Brain microvascular endothelial cell (primary cell): ENCODE measurements around the gene SPG11.
"Not testable (repeated sequence)": the region's sequence is repeated elsewhere in the genome, so short reads cannot be mapped to it uniquely, and the experiment has no call there.

Experiments
- DNase-seq: peaks from one replicate; pipeline ENCODE4 v3.0.0-alpha.2; 2020
- H3K27ac ChIP-seq: fragments of 250-450 bp; sonication (Bioruptor Pico); 2 replicates; pipeline ENCODE4 v1.5.1; 2020; ENCODE audit warnings: mild to moderate bottlenecking, moderate library complexity
- H3K27me3 ChIP-seq: fragments of 250-450 bp; sonication (Bioruptor Pico); replicated peaks from 2 replicates; pipeline ENCODE4 v1.5.1; 2020; ENCODE audit warnings: mild to moderate bottlenecking
- H3K36me3 ChIP-seq: fragments of 250-450 bp; sonication (Bioruptor Pico); replicated peaks from 2 replicates; pipeline ENCODE4 v1.5.1; 2020; ENCODE audit warnings: mild to moderate bottlenecking
- H3K4me3 ChIP-seq: 2 replicates; pipeline ENCODE4 v1.5.1; 2011; ENCODE audit warnings: low read depth, mild to moderate bottlenecking, control low read depth, low read length, moderate library complexity
- CTCF ChIP-seq: IDR thresholded peaks from 2 replicates; pipeline ENCODE4 v1.5.1; 2011; ENCODE audit warnings: low read depth, mild to moderate bottlenecking, moderate library complexity, low read length, control low read depth, inconsistent platforms; ENCODE audit errors: missing control alignments
- in situ Hi-C: cut with HindIII; loops from 2 replicates; pipeline ENCODE4 v1.10.0; 2017; ENCODE audit warnings: low sequenced_read_pairs, low pct_ligation_motif_present

The SPG11 gene

GRCh38 chr15:44550734-44551133 lies 112.7 kb downstream of the SPG11 start:
- in situ Hi-C loops = no loop called here

DNA sequence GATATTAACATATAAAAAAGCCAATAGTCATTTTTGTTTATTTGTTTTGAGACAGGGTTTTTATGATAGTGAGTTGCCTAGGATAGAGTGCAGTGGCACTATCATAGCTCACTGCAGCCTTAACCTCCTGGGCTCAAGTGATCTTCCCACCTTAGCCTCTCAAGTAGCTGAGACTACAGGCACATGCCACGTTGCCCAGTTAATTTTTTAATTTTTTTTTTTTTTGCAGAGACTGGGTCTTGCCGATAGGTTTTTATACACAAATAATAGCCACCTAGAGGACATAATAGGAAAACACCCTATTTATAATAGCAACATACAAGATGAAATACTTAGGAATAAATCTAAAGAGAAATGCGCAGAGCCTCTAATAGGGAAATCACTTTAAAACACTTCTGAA lies 113.2 kb downstream of the SPG11 start:
- in situ Hi-C loops = no loop called here

More at GRCh38 chr15:44550734-44551133, 112.7 kb downstream of the SPG11 start:
- no peak for TF ChIP-seq CTCF
- Histone ChIP-seq H3K27me3 (no peaks in the 10 kb centered on the region), H3K4me3 (no peak overlapping the region), H3K36me3 (peaks cover 28% of the 10 kb centered on the region), H3K27ac (no peak overlapping the region)
- DNase-seq = no peak

GRCh38 chr15:44549152-44549551 lies 114.3 kb downstream of the SPG11 start:
- H3K4me3 ChIP-seq, H3K27ac ChIP-seq, in situ Hi-C loops, H3K27me3 ChIP-seq, DNase-seq: not testable (repeated sequence)
- H3K36me3 ChIP-seq = peaks cover 18% of the 10 kb centered on the region

More for the DNA sequence above, 113.2 kb downstream of the SPG11 start:
- Histone ChIP-seq H3K36me3 (peaks cover 27% of the 10 kb centered on the region), H3K27ac (peak overlapping the region; percentile 25), H3K27me3 (no peaks in the 10 kb centered on the region), H3K4me3 (no peak overlapping the region)
- TF ChIP-seq CTCF = peak; percentile 30
- DNase-seq = peak; percentile 16

- TF ChIP-seq CTCF = peak; percentile 59
- peak overlapping the region; percentile 22 for H3K27ac ChIP-seq
These were observed 117.3 kb downstream of the SPG11 start for GRCh38 chr15:44545913-44546802.

GRCh38 chr15:44544745-44545144 lies 118.7 kb downstream of the SPG11 start:
- in situ Hi-C loops, H3K27ac ChIP-seq, H3K4me3 ChIP-seq, H3K27me3 ChIP-seq, DNase-seq, H3K36me3 ChIP-seq: not testable (repeated sequence)

More at GRCh38 chr15:44545913-44546802, 117.3 kb downstream of the SPG11 start:
- Histone ChIP-seq H3K36me3 (peaks cover 9% of the 10 kb centered on the region), H3K27me3 (no peaks in the 10 kb centered on the region), H3K4me3 (no peak overlapping the region)
- in situ Hi-C loops = no loop called here
- DNase-seq = peak; percentile 29

GRCh38 chr15:44542596-44542995 lies 120.9 kb downstream of the SPG11 start:
- Histone ChIP-seq H3K27ac (no peak overlapping the region), H3K27me3 (no peaks in the 10 kb centered on the region), H3K4me3 (no peak overlapping the region), H3K36me3 (peaks cover 9% of the 10 kb centered on the region)
- TF ChIP-seq CTCF = no peak
- in situ Hi-C loops = no loop called here
- DNase-seq = no peak
